Activated T-helper 1 cell treated with anti-CD3 and anti-CD28 coated beads, Interleukin-2, amount 50 U/mL, for 16 hours (primary cell): ENCODE measurements around the gene PTPRF.

Source experiments
- DNase-seq, 2 donors: peaks; one replicate each; pipeline ENCODE4 v3.0.0-alpha.2; 2020; ENCODE audit warnings: low read depth in 1 of 2, low spot score in 1 of 2

Gene PTPRF

DNA sequence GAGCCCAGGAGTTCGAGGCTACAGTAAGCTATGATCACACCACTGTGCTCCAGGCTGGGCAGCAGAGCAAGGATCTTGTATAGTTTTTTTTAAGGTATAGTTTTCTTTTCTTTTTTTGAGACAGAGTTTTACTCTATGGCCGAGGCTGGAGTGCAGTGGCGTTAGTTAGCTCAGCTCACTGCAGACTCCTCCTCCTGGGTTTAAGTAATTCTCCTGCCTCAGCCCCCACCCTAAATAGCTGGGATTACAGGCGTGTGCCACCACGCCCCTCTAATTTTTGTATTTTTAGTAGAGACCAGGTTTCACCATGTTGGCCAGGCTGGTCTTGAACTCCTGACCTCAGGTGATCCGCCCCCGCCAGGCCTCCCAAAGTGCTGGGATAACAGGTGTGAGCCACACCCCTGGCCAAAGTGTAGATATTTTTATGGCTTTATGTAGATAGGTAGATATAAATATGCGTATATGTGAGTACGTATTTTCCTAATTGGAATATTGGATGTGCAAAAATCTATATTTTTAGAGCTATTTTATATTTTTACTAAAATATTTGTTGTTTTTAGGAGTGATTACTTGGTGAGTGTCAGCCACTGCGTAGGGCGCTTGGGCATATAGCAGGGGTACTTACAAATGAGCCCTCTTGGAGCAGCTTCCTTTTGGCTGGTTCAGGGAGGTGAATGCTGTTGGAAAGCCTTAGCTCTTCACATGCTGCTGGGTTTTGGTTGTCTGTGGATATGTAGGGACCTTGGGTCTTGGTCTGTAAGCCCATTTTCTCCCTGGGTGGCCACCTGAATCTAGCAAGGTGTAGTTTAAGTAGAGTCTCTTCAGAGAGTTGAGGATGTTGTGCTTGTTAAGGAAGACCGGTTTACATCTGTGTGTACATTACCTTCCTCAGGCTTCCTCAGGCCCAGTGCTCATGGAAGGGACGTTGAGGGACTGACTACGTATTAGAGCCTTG is 128.8 kb downstream of the PTPRF start:
- DNase-seq = no peak

DNA sequence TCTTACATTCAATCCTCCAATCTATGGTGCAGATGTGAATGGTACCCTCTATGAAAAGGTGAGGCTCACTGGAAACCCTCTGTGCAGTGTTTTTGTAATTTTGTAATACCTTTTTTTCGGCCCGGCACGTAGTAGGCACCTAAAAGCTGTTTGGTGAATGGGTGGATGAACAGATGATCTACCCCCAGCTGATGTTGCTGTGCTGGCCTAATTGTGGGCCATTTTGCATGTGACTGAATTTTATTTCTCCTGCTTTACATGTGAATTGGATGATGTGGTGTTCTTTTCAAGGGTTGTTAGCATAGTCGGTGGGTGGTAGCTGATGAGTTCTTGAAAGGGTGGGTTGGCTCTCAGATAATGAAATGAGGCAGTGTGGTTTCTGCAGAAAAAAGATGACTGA is 129.7 kb downstream of the PTPRF start:
- no peak for DNase-seq

DNA sequence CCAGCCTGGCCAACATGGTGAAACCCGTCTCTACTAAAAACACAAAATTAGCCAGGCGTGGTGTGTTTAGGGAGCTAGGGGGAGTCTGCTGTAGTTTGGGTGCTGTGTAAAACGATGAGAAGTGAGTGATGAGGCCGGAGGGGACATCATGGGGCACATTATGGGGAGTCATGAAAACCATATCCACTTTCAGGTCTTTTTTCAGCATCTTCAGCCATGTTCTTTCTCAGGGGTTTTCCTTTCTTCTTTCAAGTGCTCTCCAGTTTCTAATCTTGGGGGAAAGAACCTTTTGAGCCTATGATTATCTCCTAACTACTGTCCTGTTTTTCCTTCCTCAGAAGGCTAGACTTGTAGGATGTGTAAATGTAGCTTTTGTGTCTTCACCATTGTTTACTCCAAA is 133.7 kb downstream of the PTPRF start:
- DNase-seq = no peak

DNA sequence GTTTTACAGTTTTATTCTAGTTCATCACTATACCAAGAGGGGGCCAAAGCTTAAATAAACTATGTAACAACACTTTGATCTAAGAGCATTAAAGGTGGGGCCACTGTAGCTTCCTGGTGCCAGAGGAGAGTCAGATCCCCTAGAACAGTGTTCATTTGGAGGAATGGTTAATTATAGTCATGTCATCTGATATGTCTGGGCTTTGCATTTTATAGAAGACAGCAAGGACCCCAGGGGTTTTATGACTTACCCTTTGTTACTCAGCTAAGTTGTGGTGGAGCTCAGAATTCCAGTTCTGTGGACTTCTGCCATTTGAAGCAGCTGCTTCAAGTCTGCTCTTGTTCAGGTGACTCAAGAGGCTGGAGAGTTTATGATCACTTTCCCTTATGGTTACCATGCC is 135.9 kb downstream of the PTPRF start:
- no peak for DNase-seq

DNA sequence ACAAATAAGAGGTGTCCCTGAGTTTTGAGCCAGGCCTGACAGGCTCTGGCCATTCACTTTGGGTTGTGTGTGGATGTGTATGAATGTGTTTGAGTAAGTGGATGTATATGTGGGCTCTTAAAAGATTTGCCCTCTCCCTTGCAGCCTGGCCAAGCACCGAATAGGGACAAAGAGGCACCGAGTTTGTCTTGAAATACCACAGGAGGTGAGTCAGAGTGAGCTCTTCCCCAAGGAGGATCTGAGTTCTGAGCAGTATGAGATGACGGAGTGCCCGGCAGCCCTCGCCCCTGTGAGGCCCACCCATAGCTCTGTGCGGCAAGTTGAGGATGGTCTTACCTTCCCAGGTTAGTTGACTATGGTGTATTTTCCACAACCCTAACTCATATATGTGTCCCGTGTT is 138.3 kb downstream of the PTPRF start:
- no peak for DNase-seq

DNA sequence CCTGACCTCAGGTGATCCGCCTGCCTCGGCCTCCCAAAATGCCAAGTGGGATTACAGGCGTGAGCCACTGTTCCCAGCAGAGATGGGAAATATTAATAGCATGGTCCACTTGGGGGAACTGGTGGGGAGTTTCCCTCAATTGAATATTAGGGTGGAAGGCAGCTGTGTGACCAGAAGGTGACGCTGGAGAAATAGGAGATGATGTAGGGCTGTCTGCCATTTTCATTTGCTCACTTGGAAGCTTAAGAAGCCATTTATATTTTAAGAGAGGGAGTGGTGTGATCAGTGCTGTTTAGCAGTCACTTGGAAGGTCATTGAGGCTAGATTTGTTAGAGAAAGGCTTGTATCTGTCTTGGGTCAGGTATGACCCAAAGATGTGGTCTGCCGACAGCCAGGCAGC is 139.2 kb downstream of the PTPRF start:
- no peak for DNase-seq

DNA sequence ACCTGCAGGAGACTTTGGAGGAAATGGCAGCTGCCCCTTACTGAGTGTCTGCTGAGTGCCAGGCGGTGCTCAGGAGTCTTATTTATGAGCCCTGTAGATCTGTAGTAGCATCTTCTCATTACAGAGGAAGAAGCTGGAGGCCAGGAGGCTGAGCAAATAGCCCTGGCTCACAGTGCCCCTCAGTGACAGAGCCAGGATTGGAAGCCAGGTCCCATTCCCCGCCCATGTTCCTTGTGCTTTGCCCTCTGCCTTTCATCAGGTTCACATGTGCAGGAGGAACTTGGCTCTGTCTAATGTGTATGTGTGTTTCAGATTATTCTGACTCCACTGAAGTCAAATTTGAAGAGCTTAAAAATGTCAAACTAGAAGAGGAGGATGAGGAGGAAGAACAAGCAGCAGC is 140.5 kb downstream of the PTPRF start:
- no peak for DNase-seq

DNA sequence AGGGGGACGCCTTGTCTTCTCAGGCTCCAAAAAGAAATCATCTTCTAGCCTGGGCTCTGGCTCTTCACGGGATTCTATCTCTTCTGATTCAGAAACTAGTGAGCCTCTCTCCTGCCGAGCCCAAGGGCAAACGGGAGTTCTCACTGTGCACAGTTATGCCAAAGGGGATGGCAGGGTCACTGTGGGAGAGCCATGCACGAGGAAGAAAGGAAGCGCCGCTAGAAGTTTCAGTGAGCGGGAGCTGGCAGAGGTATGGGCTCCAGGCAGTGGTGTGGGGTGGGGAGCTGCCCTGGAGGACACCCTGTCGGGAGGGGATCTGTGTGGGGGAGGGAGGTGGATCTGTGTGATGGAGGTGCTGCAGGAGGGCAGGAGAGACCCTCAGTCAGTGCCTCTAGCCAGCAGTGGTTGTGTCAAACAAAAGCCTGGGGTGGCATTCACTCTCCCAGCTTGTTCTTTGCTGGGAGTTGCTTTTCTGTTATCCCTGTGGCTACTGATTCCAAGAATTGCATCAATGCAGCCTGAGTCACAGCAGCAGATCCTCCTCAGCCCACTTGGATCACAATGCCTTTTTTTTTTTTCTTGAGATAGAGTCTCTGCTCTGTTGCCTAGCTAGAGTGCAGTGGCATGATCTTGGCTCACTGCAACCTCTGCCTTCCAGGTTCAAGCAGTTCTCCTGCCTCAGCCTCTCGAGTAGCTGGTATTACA is 141.1 kb downstream of the PTPRF start:
- no peak for DNase-seq

DNA sequence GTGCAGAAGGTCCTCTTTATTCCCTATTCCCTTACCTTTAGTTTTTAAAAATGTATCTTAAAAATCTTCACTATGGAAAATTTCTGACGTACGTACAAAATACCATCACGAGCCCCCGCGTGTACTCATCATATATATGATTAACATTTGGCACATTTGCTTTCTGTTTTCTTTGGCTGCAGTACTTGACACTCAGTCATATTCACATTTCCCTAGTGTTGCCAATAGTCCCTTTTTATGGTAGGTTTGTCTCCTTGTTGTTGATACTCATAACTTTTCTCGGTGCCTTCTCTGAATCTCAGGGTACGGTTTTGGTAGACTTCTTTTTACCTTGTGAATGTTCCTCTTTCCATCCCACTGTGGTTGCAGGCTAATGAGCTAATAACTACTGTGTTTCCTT is 142.6 kb downstream of the PTPRF start:
- no peak for DNase-seq
